OCI-LY3 (cell line): ENCODE measurements around the gene SH2D2A.

Experiments used
- H2AFZ ChIP-seq: fragments of 200-600, 300-600 bp; shearing (Covaris generic); 2 replicates; pipeline ENCODE4 v1.6.0; 2014; ENCODE audit warnings: antibody characterized with exemption, low read depth, low read length
- H3K27ac ChIP-seq: fragments of 200-600, 300-600 bp; sonication (generic); 2 replicates; pipeline ENCODE4 v1.5.1; 2014; ENCODE audit warnings: mild to moderate bottlenecking, low read length, moderate library complexity, mixed read lengths
- H3K27me3 ChIP-seq: fragments of 200-600, 300-600 bp; sonication (generic); 2 replicates; pipeline ENCODE4 v1.6.1; 2014; ENCODE audit warnings: low read depth, low read length, mixed read lengths
- H3K36me3 ChIP-seq: fragments of 200-600, 300-600 bp; sonication (generic); replicated peaks from 2 replicates; pipeline ENCODE3; 2014; ENCODE audit warnings: low read depth, low read length, mixed read lengths
- H3K4me1 ChIP-seq: fragments of 300-600, 200-600 bp; sonication (generic); 2 replicates; pipeline ENCODE4 v1.6.1; 2014; ENCODE audit warnings: low read length, mixed read lengths
- H3K4me2 ChIP-seq: fragments of 200-600, 300-600 bp; sonication (generic); 2 replicates; pipeline ENCODE4 v1.6.1; 2014; ENCODE audit warnings: low read length, mixed read lengths
- H3K4me3 ChIP-seq: fragments of 300-600, 200-600 bp; sonication (generic); 2 replicates; pipeline ENCODE4 v1.5.1; 2014; ENCODE audit warnings: antibody characterized with exemption, mild to moderate bottlenecking, low read length, moderate library complexity
- H3K79me2 ChIP-seq: fragments of 300-600, 200-600 bp; shearing (Covaris generic); 2 replicates; pipeline ENCODE4 v1.6.1; 2014; ENCODE audit warnings: mild to moderate bottlenecking, low read length, mixed read lengths
- H3K9ac ChIP-seq: fragments of 300-600, 200-600 bp; shearing (Covaris generic); 2 replicates; pipeline ENCODE4 v1.6.0; 2014; ENCODE audit warnings: mild to moderate bottlenecking, low read length, moderate library complexity
- H3K9me3 ChIP-seq: fragments of 200-600, 300-600 bp; shearing (Covaris generic); 2 replicates; pipeline ENCODE4 v1.6.1; 2014; ENCODE audit warnings: low read length, mixed read lengths; ENCODE audit not compliant: insufficient read depth
- H4K20me1 ChIP-seq: fragments of 200-600, 300-600 bp; sonication (generic); 2 replicates; pipeline ENCODE4 v1.6.1; 2016; ENCODE audit warnings: low read length, mixed read lengths; ENCODE audit not compliant: insufficient read depth
- EZH2phosphoT487 ChIP-seq: fragments of 200-600 bp; shearing (Covaris generic); IDR thresholded peaks from 2 replicates; pipeline ENCODE4 v1.6.1; 2018; ENCODE audit warnings: antibody characterized with exemption, mixed run types, low read depth
- TF ChIP-seq, protein P1 (sequence below): fragments of 200-600, 300-600 bp; sonication (generic); IDR thresholded peaks from 2 replicates; pipeline ENCODE4 v1.5.1; 2014; ENCODE audit warnings: antibody characterized with exemption, low read length, low read depth

The SH2D2A gene

DNA sequence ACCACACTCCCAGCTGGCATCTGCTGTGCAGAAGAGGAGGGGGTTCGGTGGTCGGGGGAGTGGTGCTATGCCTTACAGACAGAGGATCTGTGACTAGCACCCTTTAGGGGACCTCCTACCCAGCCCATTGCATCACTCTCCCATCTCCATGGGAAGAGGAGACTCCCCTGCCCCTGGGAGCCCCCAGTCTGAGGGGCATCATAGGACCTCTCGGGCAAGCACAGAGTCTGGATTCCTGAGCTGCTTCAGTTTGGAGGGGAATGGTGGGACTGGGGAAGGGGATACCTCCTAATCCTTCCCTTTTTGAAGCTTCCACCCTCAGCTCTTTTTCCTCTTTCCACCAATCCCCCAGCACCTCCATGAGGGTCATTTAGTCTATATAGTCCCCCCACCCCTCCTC lies 40.9 kb upstream of the SH2D2A start:
- no peak overlapping the region for H3K4me2 ChIP-seq
- TF ChIP-seq EZH2phosphoT487, result no peak
- TF ChIP-seq, protein P1, sequence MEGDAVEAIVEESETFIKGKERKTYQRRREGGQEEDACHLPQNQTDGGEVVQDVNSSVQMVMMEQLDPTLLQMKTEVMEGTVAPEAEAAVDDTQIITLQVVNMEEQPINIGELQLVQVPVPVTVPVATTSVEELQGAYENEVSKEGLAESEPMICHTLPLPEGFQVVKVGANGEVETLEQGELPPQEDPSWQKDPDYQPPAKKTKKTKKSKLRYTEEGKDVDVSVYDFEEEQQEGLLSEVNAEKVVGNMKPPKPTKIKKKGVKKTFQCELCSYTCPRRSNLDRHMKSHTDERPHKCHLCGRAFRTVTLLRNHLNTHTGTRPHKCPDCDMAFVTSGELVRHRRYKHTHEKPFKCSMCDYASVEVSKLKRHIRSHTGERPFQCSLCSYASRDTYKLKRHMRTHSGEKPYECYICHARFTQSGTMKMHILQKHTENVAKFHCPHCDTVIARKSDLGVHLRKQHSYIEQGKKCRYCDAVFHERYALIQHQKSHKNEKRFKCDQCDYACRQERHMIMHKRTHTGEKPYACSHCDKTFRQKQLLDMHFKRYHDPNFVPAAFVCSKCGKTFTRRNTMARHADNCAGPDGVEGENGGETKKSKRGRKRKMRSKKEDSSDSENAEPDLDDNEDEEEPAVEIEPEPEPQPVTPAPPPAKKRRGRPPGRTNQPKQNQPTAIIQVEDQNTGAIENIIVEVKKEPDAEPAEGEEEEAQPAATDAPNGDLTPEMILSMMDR, result no peak

DNA sequence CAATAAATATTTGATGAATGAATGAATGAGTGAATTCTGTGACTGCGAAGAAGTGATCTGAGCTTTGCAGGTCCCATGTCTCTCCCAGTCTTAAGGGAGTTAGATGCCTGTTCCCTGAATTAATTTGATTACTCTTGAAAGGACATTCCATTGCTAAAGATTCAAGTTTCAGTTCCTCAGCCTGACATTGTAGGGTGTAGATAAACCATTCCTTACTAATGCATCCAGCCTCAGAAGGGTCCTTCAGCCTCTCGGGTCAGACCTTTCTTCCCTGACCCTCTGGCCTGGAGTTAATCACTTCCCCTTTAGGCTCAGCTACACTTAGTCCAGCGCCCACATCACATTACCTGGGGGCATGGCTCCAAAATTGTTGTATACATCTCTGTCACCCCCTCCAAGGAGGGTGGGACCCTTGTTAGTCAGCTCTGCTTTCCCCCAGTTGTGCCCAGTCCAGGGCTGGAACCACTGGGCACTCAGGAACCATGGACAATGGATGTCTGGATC lies 39.7 kb upstream of the SH2D2A start:
- Histone ChIP-seq H3K9me3 (no peaks in the 10 kb centered on the region), H3K4me2 (no peak overlapping the region), H3K27me3 (peaks cover 28% of the 10 kb centered on the region), H3K36me3 (no peaks in the 10 kb centered on the region), H3K4me3 (no peak overlapping the region), H3K4me1 (peaks cover 12% of the 10 kb centered on the region; the same call in 1 of the 2 replicates), H2AFZ (no peak overlapping the region), H3K79me2 (no peaks in the 10 kb centered on the region), H3K9ac (no peak overlapping the region), H4K20me1 (no peaks in the 10 kb centered on the region), H3K27ac (no peak overlapping the region)
- TF ChIP-seq, protein P1, result no peak
- TF ChIP-seq EZH2phosphoT487, result no peak

More for the DNA sequence above, 40.9 kb upstream of the SH2D2A start:
- H4K20me1 ChIP-seq, result no peaks in the 10 kb centered on the region
- H3K9ac ChIP-seq, result no peak overlapping the region
- no peak overlapping the region for H2AFZ ChIP-seq
- H3K79me2 ChIP-seq, result no peaks in the 10 kb centered on the region
- no peaks in the 10 kb centered on the region for H3K9me3 ChIP-seq
- no peak overlapping the region for H3K4me3 ChIP-seq
- peaks cover 12% of the 10 kb centered on the region; the same call in 1 of the 2 replicates for H3K4me1 ChIP-seq
- H3K27ac ChIP-seq, result no peak overlapping the region
- no peaks in the 10 kb centered on the region for H3K36me3 ChIP-seq
- H3K27me3 ChIP-seq, result peaks cover 34% of the 10 kb centered on the region

DNA sequence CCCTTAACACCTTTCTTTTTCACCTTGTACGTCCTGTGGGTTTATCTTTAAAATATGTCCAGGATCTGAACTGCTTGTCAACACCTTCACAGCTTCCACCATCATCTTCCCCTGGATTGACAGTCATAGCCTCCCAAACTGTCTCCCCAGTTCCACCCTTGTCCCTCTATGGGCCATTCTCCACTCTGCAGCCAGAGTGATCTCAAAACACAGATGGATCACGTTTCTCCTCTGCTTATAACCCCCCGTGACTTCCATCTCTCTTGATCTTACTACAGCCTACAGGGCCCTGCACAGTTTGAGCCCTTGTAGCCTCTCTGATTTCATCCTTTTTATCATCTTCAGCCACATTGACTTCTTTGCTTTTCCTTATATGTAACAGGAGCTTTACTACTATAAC lies 38.0 kb upstream of the SH2D2A start:
- Histone ChIP-seq H3K4me1 (0 out of 2 replicates have a peak, but pooled peaks cover 4% of the 10 kb centered on the region), H3K36me3 (no peaks in the 10 kb centered on the region), H3K27me3 (peaks cover 22% of the 10 kb centered on the region), H3K9ac (no peak overlapping the region), H3K27ac (no peak overlapping the region), H3K4me3 (no peak overlapping the region), H3K4me2 (no peak overlapping the region), H2AFZ (no peak overlapping the region), H3K79me2 (no peaks in the 10 kb centered on the region), H4K20me1 (no peaks in the 10 kb centered on the region), H3K9me3 (no peaks in the 10 kb centered on the region)
- TF ChIP-seq EZH2phosphoT487, result no peak
- TF ChIP-seq, protein P1, result no peak

DNA sequence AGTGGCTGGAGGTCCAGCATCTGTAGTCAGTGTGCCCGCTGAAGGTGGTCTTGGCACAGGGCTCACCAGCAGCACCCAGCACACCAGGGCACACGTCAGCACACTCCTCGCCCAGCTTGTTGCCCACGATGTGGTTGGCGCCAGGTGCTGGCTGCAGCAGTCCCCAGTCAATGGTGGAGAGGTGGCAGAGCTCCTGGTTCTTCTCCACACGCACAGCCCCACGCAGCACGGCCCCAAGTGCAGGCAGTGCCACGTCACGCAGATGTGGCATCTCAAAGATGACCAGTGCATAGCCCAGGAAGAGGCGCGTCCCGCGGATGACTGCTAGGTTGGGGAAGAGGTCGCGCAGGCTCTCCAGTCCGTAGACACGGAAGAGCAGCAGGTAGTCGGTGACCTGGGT lies 37.1 kb upstream of the SH2D2A start:
- Histone ChIP-seq H3K4me1 (0 out of 2 replicates have a peak, but pooled peaks cover 4% of the 10 kb centered on the region), H3K36me3 (no peaks in the 10 kb centered on the region), H2AFZ (no peak overlapping the region), H3K79me2 (no peaks in the 10 kb centered on the region), H3K4me3 (no peak overlapping the region), H3K9ac (no peak overlapping the region), H3K4me2 (no peak overlapping the region), H3K27me3 (peaks cover 16% of the 10 kb centered on the region), H3K27ac (no peak overlapping the region), H3K9me3 (no peaks in the 10 kb centered on the region), H4K20me1 (no peaks in the 10 kb centered on the region)
- no peak for TF ChIP-seq EZH2phosphoT487
- TF ChIP-seq, protein P1, result no peak
